ENCODE measurements around the gene LAMA3. TPM values are rescaled to one million over a fixed set of nuclear protein-coding genes. Genes with fewer than 3 reads are reported as not detected.

The LAMA3 gene
- total and polyA plus RNA-seq, 2 donors (not counting 3 experiments of a cell fraction or from before 2014, with no cell fraction given), result 2.6 to 12.3 TPM

- Histone ChIP-seq H3K4me1 (ENCODE audit: control insufficient read depth, extremely low read depth, insufficient read depth, low read length) (no peaks in the 10 kb centered on the region), H3K9me3 (replicated peaks; ENCODE audit: control insufficient read depth, insufficient read depth, low read length) (no peaks in the 10 kb centered on the region), H3K4me3 (replicated peaks in 1 of 3; ENCODE audit: insufficient read depth in 1 of 3, low read depth in 1 of 3, low read length in 3 of 3) (no peak overlapping the region), H3K27me3 (ENCODE audit: control insufficient read depth in 2 of 2, insufficient read depth in 2 of 2, low read length in 2 of 2) (peaks cover 4 to 5% of the 10 kb centered on the region in 2 experiments), H3K27ac (ENCODE audit: insufficient read depth, low read depth, low read length) (no peak overlapping the region), H3K36me3 (ENCODE audit: control insufficient read depth in 2 of 2, extremely low read depth in 1 of 2, insufficient read depth in 2 of 2, low read length in 2 of 2) (no peaks in the 10 kb centered on the region), H3K9ac (replicated peaks; ENCODE audit: extremely low read depth, insufficient read depth, low read length) (no peak overlapping the region), H4K20me1 (replicated peaks; ENCODE audit: control insufficient read depth, extremely low read depth, insufficient read depth, low read length) (no peaks in the 10 kb centered on the region), H3K9me1 (replicated peaks; ENCODE audit: control insufficient read depth, extremely low read depth, insufficient read depth, low read length) (no peaks in the 10 kb centered on the region), H3K79me2 (ENCODE audit: control insufficient read depth, insufficient read depth, low read length) (no peaks in the 10 kb centered on the region), H2AFZ (ENCODE audit: low read depth, low read length) (no peak overlapping the region), H3K4me2 (ENCODE audit: insufficient read depth, low read length) (no peak overlapping the region)
- BruUV-seq (replicated peaks), result no TSS peak
- intact Hi-C loops (cut with micrococcal nuclease), result no loop called here
- POLR2A ChIA-PET, result no interaction called here
- FAIRE-seq (no peak), DNase-seq (ENCODE audit: low read depth, low spot score) (no peak)
- TF ChIP-seq GATA2 (IDR thresholded peaks at IDR 0.05; ENCODE audit: insufficient read depth, insufficient read length, low read depth, low read length), result no peak
- TF ChIP-seq CTCF (IDR thresholded peaks at IDR 0.05; ENCODE audit: extremely low read depth in 1 of 2, insufficient read depth in 1 of 2, low read depth in 1 of 2, low read length in 2 of 2), result no peak
- TF ChIP-seq FOS (IDR thresholded peaks at IDR 0.05; ENCODE audit: borderline replicate concordance, insufficient read depth, low read length), result no peak
- no peak for TF ChIP-seq MAX (IDR thresholded peaks at IDR 0.05; ENCODE audit: insufficient read depth, insufficient read length)
- no peak for TF ChIP-seq MYC (IDR thresholded peaks at IDR 0.05; ENCODE audit: low read depth, low read length)
- TF ChIP-seq POLR2A (IDR thresholded peaks at IDR 0.05; ENCODE audit: low read depth, low read length), result no peak
- no peak for TF ChIP-seq JUN (IDR thresholded peaks at IDR 0.05; ENCODE audit: borderline replicate concordance, insufficient read depth, insufficient read length, low read depth)
- dilution Hi-C loops (cut with MboI; ENCODE audit: extremely low pct_ligation_motif_present, low sequenced_read_pairs), result no loop called here
- CTCF ChIA-PET, result no interaction called here
These were observed 281.2 kb downstream of the LAMA3 start for GRCh38 chr18:23970161-23971096.

Measured in endothelial cell of umbilical vein (primary cell).